Left renal cortex interstitium (tissue), 4 donors: Measurements from ENCODE around the gene NRIP1. TPM values are rescaled to one million over a fixed set of nuclear protein-coding genes. Genes with fewer than 3 reads are reported as not detected.

Experiments
- DNase-seq, 4 donors: peaks; one replicate each; pipeline ENCODE4 v3.0.0-alpha.2; 2013; ENCODE audit warnings: low read depth in 4 of 4, low spot score in 2 of 4, missing footprints in 1 of 4
- polyA plus RNA-seq, 4 donors: library from polyadenylated mRNA; unstranded; fragments of 120-200 nt; gene quantifications; one replicate each; pipeline ENCODE4 v1.2.1, GENCODE V29; 2013; ENCODE audit not compliant: insufficient read length in 4 of 4

NRIP1 gene
- polyA plus RNA-seq, 4 donors: 49.2 to 69.9 (median 58.9) TPM

DNA sequence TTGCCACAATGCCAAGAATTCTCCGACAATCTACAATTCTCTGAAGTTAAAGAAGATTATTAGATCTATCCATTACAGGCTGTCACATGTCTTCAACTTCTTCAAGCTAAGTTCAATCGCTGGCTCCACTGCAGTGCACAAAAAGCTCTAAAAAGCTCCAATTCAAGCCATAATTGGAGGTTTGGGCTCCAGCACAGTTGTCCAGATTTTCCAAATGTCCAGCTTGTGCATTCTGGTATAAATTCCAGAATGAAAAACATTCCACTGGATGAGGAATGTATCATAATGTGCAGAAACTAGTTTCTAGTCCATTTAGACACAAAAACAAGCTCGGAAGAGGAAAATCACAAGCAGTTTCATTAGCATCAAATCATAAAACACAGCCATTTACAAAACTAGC lies 138.6 kb downstream of the NRIP1 start:
- no peak for DNase-seq

DNA sequence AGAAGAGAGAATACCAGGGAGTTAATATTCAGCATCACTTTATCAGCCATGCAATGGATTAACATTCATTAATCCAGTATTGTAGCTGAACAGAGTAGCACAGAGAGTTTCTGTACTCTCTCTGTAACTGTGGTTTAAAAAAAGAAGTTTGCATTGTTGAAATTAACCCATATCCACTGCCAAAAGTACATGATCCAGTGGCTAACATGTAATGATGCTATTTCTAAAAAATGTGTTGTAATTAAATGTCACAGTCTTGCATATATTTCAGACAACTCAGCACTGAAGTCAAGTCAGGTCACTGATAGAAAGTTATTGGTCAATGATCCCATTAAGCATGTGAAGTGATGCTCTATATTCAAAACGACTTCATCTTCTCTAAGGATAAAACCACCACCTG lies 141.3 kb downstream of the NRIP1 start:
- no peak for DNase-seq

DNA sequence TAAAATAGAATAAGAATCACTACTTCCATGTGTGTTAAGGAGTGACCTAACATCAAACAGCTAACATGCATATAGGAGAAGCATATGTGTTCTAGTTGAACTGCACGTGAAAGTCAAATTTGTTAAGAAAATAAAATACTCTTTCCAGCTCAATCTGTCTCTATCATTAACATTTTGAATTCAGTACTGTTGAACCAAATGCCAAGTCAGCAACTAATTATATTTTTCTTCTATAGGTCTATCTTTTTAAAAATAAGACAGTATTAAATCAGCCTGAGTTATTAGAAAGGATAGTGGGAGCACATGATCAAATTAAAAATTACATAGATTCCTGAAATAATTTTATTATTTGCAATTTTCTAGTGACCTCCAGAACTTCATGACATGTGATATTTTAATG lies 141.8 kb downstream of the NRIP1 start:
- DNase-seq: no peak

DNA sequence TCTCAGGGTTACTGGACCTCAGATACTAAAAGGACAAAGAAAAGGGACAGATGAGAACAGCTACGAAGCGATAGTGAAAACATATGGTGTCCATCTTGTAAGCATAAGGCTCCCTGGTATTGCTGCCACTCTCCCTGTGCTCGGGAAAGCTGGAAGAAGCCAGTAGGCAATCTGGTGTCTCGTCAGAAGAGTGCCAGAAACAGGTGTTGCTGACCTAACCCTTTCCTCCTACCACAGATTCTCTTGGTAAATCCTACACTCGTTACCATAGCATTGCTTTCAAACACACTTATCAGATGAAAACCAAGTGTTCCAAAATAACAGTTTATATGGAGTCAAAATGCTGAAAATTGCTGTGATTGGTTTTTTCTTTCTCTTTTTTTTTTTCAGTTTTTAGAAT lies 146.3 kb downstream of the NRIP1 start:
- no peak for DNase-seq

DNA sequence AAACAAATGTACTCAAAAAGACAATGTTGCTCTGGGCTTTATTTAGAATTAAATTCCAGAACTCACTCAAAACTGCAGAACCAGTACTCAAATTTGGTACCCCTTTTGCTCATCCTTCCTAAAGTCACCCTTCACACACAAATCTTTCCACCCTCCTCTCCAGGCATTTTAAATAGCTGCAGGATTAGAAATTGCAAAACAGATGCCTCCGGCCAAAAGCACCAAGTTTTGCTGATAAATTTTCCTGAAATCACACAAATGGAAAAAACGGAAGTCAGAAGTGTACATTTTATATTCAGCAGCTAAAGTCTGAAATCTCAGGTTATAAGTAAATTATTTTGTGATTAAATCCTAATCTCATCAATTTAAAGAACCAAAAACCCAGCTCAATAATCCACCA lies 147.0 kb downstream of the NRIP1 start:
- DNase-seq: no peak

DNA sequence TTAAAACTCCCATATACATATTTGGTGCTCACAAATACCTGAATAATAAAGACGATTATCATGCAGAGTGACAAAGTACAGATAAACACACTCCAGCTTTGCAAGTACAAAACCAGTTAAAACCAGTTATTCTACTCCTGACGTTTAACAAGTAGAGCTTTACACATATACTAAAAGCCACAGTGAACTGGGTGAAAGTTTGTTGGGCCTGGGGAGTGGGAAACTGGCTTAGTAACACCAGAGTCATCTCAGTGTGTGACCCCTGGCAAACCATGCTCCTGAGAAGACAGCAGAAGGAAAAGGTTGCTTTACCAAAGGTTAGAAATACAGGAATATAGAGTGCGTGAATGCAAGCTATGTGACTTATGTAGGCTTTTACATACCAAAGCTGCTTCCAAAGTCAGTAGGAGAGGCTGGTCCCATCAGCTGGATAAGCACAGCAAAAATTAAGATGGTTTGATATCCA lies 148.1 kb downstream of the NRIP1 start:
- no peak for DNase-seq

DNA sequence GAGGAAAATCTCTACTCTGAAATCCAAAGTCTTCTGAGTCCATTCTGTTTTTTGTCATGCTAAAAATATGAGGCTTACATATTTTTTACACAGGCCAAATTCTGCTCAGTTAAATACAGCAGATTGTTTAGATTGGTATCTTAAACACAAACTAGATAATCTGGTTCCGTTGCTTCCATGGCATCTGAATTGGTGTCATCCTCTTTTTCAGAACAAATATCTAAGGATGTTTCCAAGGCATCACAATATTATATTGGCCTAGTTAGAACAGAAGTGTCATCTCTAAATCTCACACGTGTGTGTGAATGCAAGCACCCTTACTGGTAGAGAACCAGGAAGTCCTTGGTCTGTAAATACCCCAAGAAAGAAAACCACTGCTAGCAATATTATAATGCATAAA lies 151.2 kb downstream of the NRIP1 start:
- no peak for DNase-seq

DNA sequence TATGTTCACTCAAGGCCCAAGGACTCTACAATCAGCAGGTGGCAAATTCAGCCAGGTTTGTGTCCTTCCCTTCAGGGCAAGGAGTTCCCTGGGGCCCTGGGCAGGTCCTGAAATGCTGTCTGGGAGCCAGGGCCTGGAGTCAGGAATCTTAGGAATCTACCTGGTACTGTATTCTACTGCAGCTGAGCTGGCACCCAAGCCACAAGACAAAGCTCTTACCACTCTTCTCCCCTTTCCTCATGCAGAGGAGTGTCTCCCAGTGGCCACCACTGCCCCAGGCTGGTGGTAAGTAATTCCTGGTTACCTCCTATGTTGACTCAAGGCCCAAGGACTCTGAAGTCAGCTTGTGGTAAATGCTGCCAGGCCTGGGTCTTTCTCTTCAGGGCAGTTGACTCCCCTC lies 153.4 kb downstream of the NRIP1 start:
- no peak for DNase-seq
